H1 (cell line): Measurements from ENCODE around the gene MXD4. TPM values are rescaled to one million over a fixed set of nuclear protein-coding genes. Genes with fewer than 3 reads are reported as not detected.

ENCODE experiments used
- CTCF ChIA-PET: fragments of 300-600 bp; sonication (Branson Sonifier 250); formaldehyde crosslinking; loops from one replicate; lab custom pipeline; 2021; ENCODE audit not compliant: partially characterized antibody; lab: Charles Lee
- POLR2A ChIA-PET: fragments of 300-600 bp; sonication (Branson Sonifier 250); formaldehyde crosslinking; loops from one replicate; lab custom pipeline; 2021; ENCODE audit warnings: inconsistent platforms; ENCODE audit not compliant: partially characterized antibody; lab: Charles Lee
- DNase-seq, 2 experiments: peaks; one replicate each; pipeline versions ENCODE4 v3.0.0 to v3.0.0-alpha.2; 2010 to 2022; ENCODE audit warnings: low spot score in 2 of 2, low read depth in 1 of 2, mixed read lengths in 1 of 2
- FAIRE-seq: peaks from 2 replicates; lab custom pipeline; 2011; peaks lifted over from hg19 to GRCh38; lab: Jason Lieb, UNC
- H2AFZ ChIP-seq: 2 replicates; pipeline ENCODE4 v1.8.1; 2012; ENCODE audit warnings: low read length, inconsistent platforms
- H2AK5ac ChIP-seq: 2 replicates; pipeline ENCODE4 v1.6.1; 2013; ENCODE audit warnings: low read depth, low read length
- H2BK120ac ChIP-seq: replicated peaks from 2 replicates; pipeline ENCODE3; 2013; ENCODE audit warnings: low read depth, low read length, inconsistent platforms
- H2BK12ac ChIP-seq: 2 replicates; pipeline ENCODE4 v1.6.1; 2013; ENCODE audit warnings: low read depth, low read length
- H2BK15ac ChIP-seq: 2 replicates; pipeline ENCODE4 v1.6.1; 2013; ENCODE audit warnings: low read length
- H2BK20ac ChIP-seq: 2 replicates; pipeline ENCODE4 v1.6.1; 2013; ENCODE audit warnings: low read length
- H2BK5ac ChIP-seq: 2 replicates; pipeline ENCODE4 v1.6.1; 2013; ENCODE audit warnings: low read depth, low read length
- H3K14ac ChIP-seq: 2 replicates; pipeline ENCODE4 v1.6.1; 2013; ENCODE audit warnings: inconsistent platforms; ENCODE audit not compliant: insufficient read length
- H3K18ac ChIP-seq: 2 replicates; pipeline ENCODE4 v1.6.1; 2013; ENCODE audit warnings: low read length; ENCODE audit errors: extremely low read depth
- H3K23ac ChIP-seq: 2 replicates; pipeline ENCODE4 v1.6.1; 2013; ENCODE audit warnings: inconsistent platforms; ENCODE audit not compliant: insufficient read length
- H3K23me2 ChIP-seq: 2 replicates; pipeline ENCODE4 v1.6.1; 2013; ENCODE audit warnings: low read depth, low read length
- H3K27ac ChIP-seq: 2 replicates; pipeline ENCODE4 v1.6.1; 2011; ENCODE audit warnings: low read depth, low read length, inconsistent platforms
- H3K27me3 ChIP-seq, 4 experiments: replicated peaks in 1 of 4; 1 replicate in 1 of 4; 2 replicates in 3 of 4; pipeline versions ENCODE4 v1.6.1 to v1.8.1; 2011 to 2013; ENCODE audit warnings: low read length in 3 of 4, mild to moderate bottlenecking in 3 of 4, inconsistent platforms in 2 of 4, mixed read lengths in 2 of 4, moderate library complexity in 1 of 4; ENCODE audit not compliant: control insufficient read depth in 3 of 4, insufficient read depth in 3 of 4; ENCODE audit errors: extremely low read depth in 1 of 4
- H3K36me3 ChIP-seq, 4 experiments: 2 replicates each; pipeline versions ENCODE4 v1.6.1 to v1.8.1; 2011 to 2013; ENCODE audit warnings: mild to moderate bottlenecking in 4 of 4, low read length in 3 of 4, moderate library complexity in 2 of 4, control low read depth in 1 of 4, inconsistent platforms in 1 of 4; ENCODE audit not compliant: insufficient read depth in 4 of 4, control insufficient read depth in 2 of 4
- H3K4ac ChIP-seq: replicated peaks from 2 replicates; pipeline ENCODE3; 2013; ENCODE audit warnings: low read length, low read depth, mixed read lengths, inconsistent platforms; ENCODE audit not compliant: insufficient read length
- H3K4me1 ChIP-seq, 4 experiments: replicated peaks in 1 of 4; 1 replicate in 1 of 4; 2 replicates in 3 of 4; pipeline versions ENCODE4 v1.6.1 to v1.8.1; 2011 to 2013; ENCODE audit warnings: low read length in 3 of 4, inconsistent platforms in 2 of 4, mixed read lengths in 1 of 4; ENCODE audit not compliant: insufficient read depth in 4 of 4, control insufficient read depth in 3 of 4
- H3K4me2 ChIP-seq, 2 experiments: 2 replicates each; pipeline versions ENCODE4 v1.6.1 to v1.8.1; 2011 to 2013; ENCODE audit warnings: low read depth in 2 of 2, low read length in 2 of 2, control low read depth in 1 of 2, inconsistent platforms in 1 of 2, mild to moderate bottlenecking in 1 of 2; ENCODE audit not compliant: insufficient read depth in 1 of 2
- H3K4me3 ChIP-seq, 4 experiments: fragments of 200-600, 300-600 bp in 1 of 4; sonication (generic), shearing (Covaris generic), sonication (Bioruptor Twin) in 1 of 4; 2 replicates each; pipeline versions ENCODE4 v1.5.1 to v1.8.1; 2011 to 2016; ENCODE audit warnings: low read length in 4 of 4, low read depth in 3 of 4, control low read depth in 2 of 4, inconsistent platforms in 2 of 4, mild to moderate bottlenecking in 2 of 4, mixed read lengths in 1 of 4, moderate library complexity in 1 of 4; ENCODE audit not compliant: insufficient read depth in 2 of 4; ENCODE audit errors: extremely low read depth in 1 of 4
- H3K56ac ChIP-seq: replicated peaks from 2 replicates; pipeline ENCODE3; 2013; ENCODE audit warnings: low read depth, mild to moderate bottlenecking, mixed read lengths, low read length, inconsistent platforms; ENCODE audit not compliant: insufficient read length
- H3K79me1 ChIP-seq: 2 replicates; pipeline ENCODE4 v1.6.1; 2013; ENCODE audit warnings: low read depth, low read length, control low read depth
- H3K79me2 ChIP-seq, 2 experiments: 2 replicates each; pipeline versions ENCODE4 v1.6.1 to v1.8.1; 2012 to 2013; ENCODE audit warnings: low read length in 2 of 2, mild to moderate bottlenecking in 2 of 2, inconsistent platforms in 1 of 2; ENCODE audit not compliant: insufficient read depth in 2 of 2, control insufficient read depth in 1 of 2
- H3K9ac ChIP-seq, 4 experiments: replicated peaks in 1 of 4; 1 replicate in 1 of 4; 2 replicates in 3 of 4; pipeline versions ENCODE4 v1.6.1 to v1.8.1; 2011 to 2013; ENCODE audit warnings: low read depth in 3 of 4, low read length in 3 of 4, control low read depth in 2 of 4, mild to moderate bottlenecking in 2 of 4, moderate library complexity in 2 of 4, inconsistent platforms in 1 of 4; ENCODE audit errors: extremely low read depth in 1 of 4
- H3K9me3 ChIP-seq, 2 experiments: 2 replicates each; pipeline versions ENCODE4 v1.6.1 to v1.8.1; 2012 to 2013; ENCODE audit warnings: mild to moderate bottlenecking in 2 of 2, moderate library complexity in 2 of 2, control low read depth in 1 of 2, inconsistent platforms in 1 of 2, low read depth in 1 of 2, low read length in 1 of 2, mixed read lengths in 1 of 2; ENCODE audit not compliant: insufficient read depth in 2 of 2
- H4K20me1 ChIP-seq, 2 experiments: replicated peaks in 1 of 2; 2 replicates each; pipeline versions ENCODE3 to v1.8.1; 2011 to 2013; ENCODE audit warnings: inconsistent platforms in 2 of 2, low read length in 2 of 2, mild to moderate bottlenecking in 1 of 2; ENCODE audit not compliant: insufficient read depth in 2 of 2, control insufficient read depth in 1 of 2
- H4K5ac ChIP-seq: 2 replicates; pipeline ENCODE4 v1.6.1; 2013; ENCODE audit warnings: low read length, low read depth, mixed read lengths, inconsistent platforms; ENCODE audit not compliant: insufficient read length
- H4K8ac ChIP-seq: 2 replicates; pipeline ENCODE4 v1.8.0; 2013; ENCODE audit warnings: mild to moderate bottlenecking, moderate library complexity, low read length, inconsistent platforms; ENCODE audit not compliant: insufficient read depth; ENCODE audit errors: extremely low read depth
- H4K91ac ChIP-seq: replicated peaks from 2 replicates; pipeline ENCODE3; 2013; ENCODE audit warnings: low read length, mixed read lengths, inconsistent platforms; ENCODE audit not compliant: insufficient read length
- ASH2L ChIP-seq: fragments of 200-600, 300-600 bp; sonication (generic); IDR thresholded peaks from one replicate; pipeline ENCODE4 v1.7.1; 2017; ENCODE audit warnings: low read length
- RAD21 ChIP-seq, 2 experiments: IDR thresholded peaks in 1 of 2; conservative IDR thresholded peaks in 1 of 2; 2 replicates each; pipeline ENCODE4 v1.6.1; 2011; ENCODE audit warnings: low read depth in 2 of 2, low read length in 2 of 2, improper control_type of control experiment in 1 of 2, inconsistent platforms in 1 of 2, mild to moderate bottlenecking in 1 of 2, moderate library complexity in 1 of 2
- WGBS, 2 experiments: shearing (Covaris generic) in 1 of 2; methylation state at CpG; one replicate each; pipeline versions ENCODE4 v1.1.6 to v1.1.7; 2013 to 2015; ENCODE audit warnings: low lambda C conversion rate in 2 of 2, mixed read lengths in 2 of 2, inconsistent platforms in 1 of 2, low coverage in 1 of 2, missing lambda C conversion rate in 1 of 2; ENCODE audit not compliant: insufficient replicate concordance in 2 of 2, insufficient coverage in 1 of 2, insufficient read length in 1 of 2; ENCODE audit errors: extremely low coverage in 1 of 2, missing lambda C conversion rate in 1 of 2; 5-methylcytosine and 5-hydroxymethylcytosine counted together
- polyA plus RNA-seq, 7 experiments: library from polyadenylated mRNA; depleted of rRNA in 3 of 7; stranded (reverse) in 5 of 7; unstranded in 2 of 7; fragments of >200 nt in 5 of 7; fragments of 200-250 nt in 2 of 7; gene quantifications; 1 replicate in 5 of 7; 2 replicates in 1 of 7; 4 replicates in 1 of 7; pipeline versions ENCODE4 v1.2.1 to v1.2.3, GENCODE V29; 2011 to 2013; ENCODE audit warnings: missing spikeins in 2 of 7, mixed read lengths in 2 of 7
- total RNA-seq: library from RNA; stranded (reverse); fragmentation: NEBNext Ultra II Directional; extraction: Animal tissue kit (Norgen Biotek cat#: 25700); gene quantifications from 2 replicates; pipeline ENCODE4 v1.2.1, GENCODE V29; 2021

The MXD4 gene
- total and polyA plus RNA-seq, 2 of the 8 experiments (the other 6 are each of a cell fraction or from before 2014, with no cell fraction given), result 18.0 to 20.8 TPM

DNA sequence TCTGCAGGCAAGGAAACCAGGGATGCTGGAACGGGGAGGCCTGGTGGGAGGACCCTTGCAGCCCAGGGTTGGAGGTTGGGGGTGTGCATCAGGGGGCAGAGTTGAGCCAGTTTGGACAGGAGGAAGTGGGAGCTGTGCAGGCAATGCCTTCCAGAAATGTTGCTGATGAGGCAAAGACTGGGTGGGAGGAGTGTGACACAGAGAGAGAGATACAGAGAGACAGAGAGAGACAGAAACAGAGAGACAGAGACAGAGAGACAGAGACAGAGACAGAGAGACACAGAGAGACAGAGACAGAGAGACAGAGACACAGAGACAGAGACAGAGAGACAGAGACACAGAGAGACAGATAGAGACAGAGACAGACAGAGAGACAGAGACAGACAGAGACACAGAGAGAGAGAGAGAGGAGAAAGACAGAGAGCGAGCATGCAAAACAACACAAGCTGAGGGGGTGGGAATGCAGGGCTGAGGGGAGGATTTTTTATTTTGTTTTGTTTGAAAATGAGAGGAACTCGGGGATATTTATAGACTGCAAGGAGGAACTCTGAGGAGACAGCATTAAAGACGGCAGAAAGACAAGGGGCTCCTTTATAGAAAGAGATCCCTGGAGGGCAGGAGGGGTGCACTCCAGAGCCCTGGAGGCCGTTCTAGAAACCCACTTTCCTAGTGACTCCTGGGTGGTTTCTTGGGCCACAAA lies 18.1 kb downstream of the MXD4 start:
- Histone ChIP-seq H3K4ac (no peak overlapping the region), H3K79me2 (peaks cover 0 to 27% of the 10 kb centered on the region in 2 experiments; a peak in 3 of 4 replicates), H3K56ac (no peak overlapping the region), H3K79me1 (no peaks in the 10 kb centered on the region; the same call in 1 of the 2 replicates), H2BK5ac (no peak overlapping the region), H4K8ac (no peak overlapping the region; the same call in 1 of the 2 replicates), H3K4me1 (peaks cover 0 to 2% (median 0%) of the 10 kb centered on the region in 4 experiments; a peak in 1 of 7 replicates), H2BK120ac (no peak overlapping the region), H2AK5ac (no peak overlapping the region), H3K18ac (no peak overlapping the region), H2BK20ac (no peak overlapping the region), H3K23me2 (no peaks in the 10 kb centered on the region), H2BK12ac (no peak overlapping the region), H3K27ac (no peak overlapping the region), H3K9me3 (no peaks in the 10 kb centered on the region; a peak in 1 of 4 replicates), H4K20me1 (peaks cover 0 to 2% of the 10 kb centered on the region in 2 experiments), H3K36me3 (peaks cover 0 to 2% (median 0%) of the 10 kb centered on the region in 4 experiments; a peak in 1 of 8 replicates), H2AFZ (no peak overlapping the region), H3K4me2 (no peak overlapping the region), H3K23ac (no peak overlapping the region), H3K9ac (no peak overlapping the region), H3K4me3 (no peak overlapping the region), H3K27me3 (no peaks in the 10 kb centered on the region), H4K91ac (no peak overlapping the region), H2BK15ac (no peak overlapping the region), H4K5ac (no peak overlapping the region), H3K14ac (no peak overlapping the region)
- 92% methylated on average over 5 of the region's 5 CpGs; no CpG with 5 or more reads in 1 of the 2 experiments for WGBS, 2 experiments
- FAIRE-seq (no peak), DNase-seq (peak in 1 of 2 experiments; percentile 49)
- CTCF ChIA-PET, result interaction anchor here (0.6 to 2.5 kb wide), 4 partner anchors 14 to 692 kb away, joined by 3 to 7 read pairs (median 4); no protein-coding TSS in a partner anchor
- POLR2A ChIA-PET, result no interaction called here
- TF ChIP-seq ASH2L (no peak), RAD21 (IDR thresholded peaks at IDR 0.05 in 1 of 2, conservative IDR thresholded peaks at IDR 0.05 in 1 of 2; ENCODE audit: low read depth in 2 of 2, low read length in 2 of 2) (peak; percentile 15 to 47; a peak in 3 of 4 replicates)
